ENCODE data around the gene ASAH2. TPM values are rescaled to one million over a fixed set of nuclear protein-coding genes. Genes with fewer than 3 reads are reported as not detected.
"Not testable (repeated sequence)": the region's sequence is repeated elsewhere in the genome, so short reads cannot be mapped to it uniquely, and the experiment has no call there.

Gene ASAH2
- total RNA-seq, 1 donor from 2014 or later = 8.1 TPM

GRCh38 chr10:50248598-50248997 is 2.7 kb downstream of the ASAH2 start:
- Mint-ChIP-seq H3K27me3 (ENCODE audit: low read depth) (peaks cover 54% of the 10 kb centered on the region), H3K36me3 (no peaks in the 10 kb centered on the region), H3K27ac (no peak overlapping the region), H3K4me1 (no peaks in the 10 kb centered on the region), H3K4me3 (no peak overlapping the region), H3K9me3 (no peaks in the 10 kb centered on the region)
- no peak for TF ChIP-seq CTCF (IDR thresholded peaks at IDR 0.05; ENCODE audit: unreplicated experiment)
- DNase-seq (ENCODE audit: low spot score in 2 of 2, unreplicated experiment in 2 of 2) = no peak

- Mint-ChIP-seq H3K4me3 (no peak overlapping the region), H3K4me1 (no peaks in the 10 kb centered on the region), H3K27me3 (ENCODE audit: low read depth) (peaks cover 54% of the 10 kb centered on the region), H3K36me3 (no peaks in the 10 kb centered on the region), H3K27ac (no peak overlapping the region), H3K9me3 (no peaks in the 10 kb centered on the region)
- DNase-seq (ENCODE audit: low spot score in 2 of 2, unreplicated experiment in 2 of 2) = no peak
- no peak for TF ChIP-seq CTCF (IDR thresholded peaks at IDR 0.05; ENCODE audit: unreplicated experiment)
These were observed 3.3 kb downstream of the ASAH2 start for GRCh38 chr10:50248062-50248461.

- Mint-ChIP-seq H3K4me1 (no peaks in the 10 kb centered on the region), H3K27me3 (ENCODE audit: low read depth) (peaks cover 65% of the 10 kb centered on the region), H3K4me3 (no peak overlapping the region), H3K9me3 (no peaks in the 10 kb centered on the region), H3K27ac (no peak overlapping the region), H3K36me3 (no peaks in the 10 kb centered on the region)
- no peak for TF ChIP-seq CTCF (IDR thresholded peaks at IDR 0.05; ENCODE audit: unreplicated experiment)
- DNase-seq (ENCODE audit: low spot score in 2 of 2, unreplicated experiment in 2 of 2) = no peak
These were observed 7.1 kb downstream of the ASAH2 start for GRCh38 chr10:50244201-50244600.

- DNase-seq (ENCODE audit: low spot score in 2 of 2, unreplicated experiment in 2 of 2) = no peak
- Mint-ChIP-seq H3K9me3 (no peaks in the 10 kb centered on the region), H3K4me1 (no peaks in the 10 kb centered on the region), H3K27me3 (ENCODE audit: low read depth) (peaks cover 65% of the 10 kb centered on the region), H3K36me3 (no peaks in the 10 kb centered on the region), H3K4me3 (no peak overlapping the region), H3K27ac (no peak overlapping the region)
- no peak for TF ChIP-seq CTCF (IDR thresholded peaks at IDR 0.05; ENCODE audit: unreplicated experiment)
These were observed 8.5 kb downstream of the ASAH2 start for GRCh38 chr10:50242777-50243176.

GRCh38 chr10:50241478-50241877 is 9.8 kb downstream of the ASAH2 start:
- peaks cover 65% of the 10 kb centered on the region for H3K27me3 Mint-ChIP-seq (ENCODE audit: low read depth)
- DNase-seq (ENCODE audit: low spot score in 2 of 2, unreplicated experiment in 2 of 2); H3K27ac Mint-ChIP-seq; H3K36me3 Mint-ChIP-seq; H3K4me3 Mint-ChIP-seq; H3K9me3 Mint-ChIP-seq; H3K4me1 Mint-ChIP-seq: not testable (repeated sequence)

- Mint-ChIP-seq H3K27ac (no peak overlapping the region), H3K27me3 (ENCODE audit: low read depth) (peaks cover 49% of the 10 kb centered on the region), H3K4me1 (no peaks in the 10 kb centered on the region), H3K36me3 (no peaks in the 10 kb centered on the region), H3K9me3 (no peaks in the 10 kb centered on the region), H3K4me3 (no peak overlapping the region)
- TF ChIP-seq CTCF (IDR thresholded peaks at IDR 0.05; ENCODE audit: unreplicated experiment) = no peak
- DNase-seq (ENCODE audit: low spot score in 2 of 2, unreplicated experiment in 2 of 2) = no peak
These were observed 16.8 kb downstream of the ASAH2 start for GRCh38 chr10:50234486-50234885.
